Colonic mucosa (tissue), 4 donors: ENCODE measurements around the gene OSBPL2. TPM values are rescaled to one million over a fixed set of nuclear protein-coding genes. Genes with fewer than 3 reads are reported as not detected.

Experiments
- DNase-seq: peaks from one replicate; pipeline ENCODE4 v3.0.0-alpha.2; 2020
- H3K27ac ChIP-seq: fragments of 200-600 bp; one replicate; pipeline ENCODE4 v1.8.0; 2021
- H3K27me3 ChIP-seq: fragments of 200-600 bp; one replicate; pipeline ENCODE4 v1.8.0; 2021
- H3K36me3 ChIP-seq: fragments of 200-600 bp; one replicate; pipeline ENCODE4 v1.8.0; 2021
- H3K4me1 ChIP-seq: fragments of 200-600 bp; one replicate; pipeline ENCODE4 v1.8.0; 2021; ENCODE audit warnings: mild to moderate bottlenecking
- H3K4me3 ChIP-seq: fragments of 200-600 bp; one replicate; pipeline ENCODE4 v1.8.0; 2021
- H3K9ac ChIP-seq, 2 donors: one replicate each; pipeline ENCODE4 v1.7.0; 2013; ENCODE audit warnings: control low read depth in 2 of 2, low read depth in 2 of 2, low read length in 2 of 2
- H3K9me3 ChIP-seq: fragments of 200-600 bp; one replicate; pipeline ENCODE4 v1.8.0; 2021
- intact Hi-C: fragments of 100-400 bp; cut with DNase I; formaldehyde crosslinking; loops from one replicate; pipeline ENCODE4 v1.14.1; 2022
- total RNA-seq, 2 donors: library from RNA; stranded (reverse); fragmentation: NEBNext Ultra II Directional in 1 of 2; extraction: Animal tissue kit (Norgen Biotek cat#: 25700) in 1 of 2; gene quantifications; one replicate each; pipeline ENCODE4 v1.2.1, GENCODE V29; 2021
- TF ChIP-seq, protein P1 (sequence below): fragments of 200-600 bp; IDR thresholded peaks from one replicate; pipeline ENCODE4 v1.8.0; 2022; ENCODE audit warnings: antibody characterized with exemption, mild to moderate bottlenecking
- donor health status: healthy.
- donor health status: DM: no; HTN: no; CAD: no.
- donor health status: DM: no; HTN: no; CAD: no.

The OSBPL2 gene
- total RNA-seq, 2 donors from 2014 or later = 77.3 to 102 TPM

DNA sequence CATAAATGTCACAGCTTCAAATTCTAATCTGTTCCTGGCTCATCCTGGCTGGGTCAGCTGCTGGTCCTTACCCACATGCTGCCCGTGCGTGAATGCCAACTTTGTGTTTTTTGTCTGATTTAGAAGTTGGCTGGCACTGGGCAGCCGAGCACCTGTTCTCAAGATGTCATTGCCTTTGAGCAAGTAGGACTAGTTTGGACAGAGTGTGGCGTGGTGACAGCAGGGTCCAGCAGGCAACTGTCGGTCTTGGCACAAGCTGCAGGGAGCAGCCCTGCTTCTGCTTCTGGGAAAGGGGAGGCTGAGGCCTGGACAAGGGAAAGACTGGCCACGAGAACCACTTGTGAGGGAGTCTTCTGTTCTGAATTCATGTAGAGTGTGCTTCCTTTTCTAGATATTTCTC lies 38.1 kb downstream of the OSBPL2 start:
- intact Hi-C loops = no loop called here
- no peak for DNase-seq
- Histone ChIP-seq H3K4me1 (no peaks in the 10 kb centered on the region), H3K36me3 (peaks cover 14% of the 10 kb centered on the region), H3K27me3 (no peaks in the 10 kb centered on the region), H3K27ac (no peak overlapping the region), H3K9ac (no peak overlapping the region), H3K9me3 (no peaks in the 10 kb centered on the region), H3K4me3 (no peak overlapping the region)
- TF ChIP-seq, protein P1, sequence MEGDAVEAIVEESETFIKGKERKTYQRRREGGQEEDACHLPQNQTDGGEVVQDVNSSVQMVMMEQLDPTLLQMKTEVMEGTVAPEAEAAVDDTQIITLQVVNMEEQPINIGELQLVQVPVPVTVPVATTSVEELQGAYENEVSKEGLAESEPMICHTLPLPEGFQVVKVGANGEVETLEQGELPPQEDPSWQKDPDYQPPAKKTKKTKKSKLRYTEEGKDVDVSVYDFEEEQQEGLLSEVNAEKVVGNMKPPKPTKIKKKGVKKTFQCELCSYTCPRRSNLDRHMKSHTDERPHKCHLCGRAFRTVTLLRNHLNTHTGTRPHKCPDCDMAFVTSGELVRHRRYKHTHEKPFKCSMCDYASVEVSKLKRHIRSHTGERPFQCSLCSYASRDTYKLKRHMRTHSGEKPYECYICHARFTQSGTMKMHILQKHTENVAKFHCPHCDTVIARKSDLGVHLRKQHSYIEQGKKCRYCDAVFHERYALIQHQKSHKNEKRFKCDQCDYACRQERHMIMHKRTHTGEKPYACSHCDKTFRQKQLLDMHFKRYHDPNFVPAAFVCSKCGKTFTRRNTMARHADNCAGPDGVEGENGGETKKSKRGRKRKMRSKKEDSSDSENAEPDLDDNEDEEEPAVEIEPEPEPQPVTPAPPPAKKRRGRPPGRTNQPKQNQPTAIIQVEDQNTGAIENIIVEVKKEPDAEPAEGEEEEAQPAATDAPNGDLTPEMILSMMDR = no peak

DNA sequence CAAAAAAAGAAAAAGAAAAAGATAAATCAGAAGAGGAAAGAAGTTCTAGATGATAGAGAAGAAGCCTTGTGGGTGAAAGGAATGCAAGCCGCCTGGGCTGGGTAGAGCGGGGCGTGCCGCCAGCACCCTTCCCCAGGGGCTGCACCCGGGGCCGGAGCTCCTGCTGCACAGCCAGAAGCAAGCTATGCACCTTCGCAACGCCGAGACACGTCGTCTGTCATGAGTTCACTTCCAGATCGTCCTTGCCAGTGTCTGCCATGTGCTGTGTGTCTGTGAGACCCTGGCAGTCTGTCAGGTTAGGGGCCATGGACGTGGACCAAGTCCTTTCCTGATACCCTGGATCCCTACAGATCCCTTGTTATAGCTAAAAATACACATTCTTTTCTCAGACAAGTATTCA lies 38.9 kb downstream of the OSBPL2 start:
- H3K4me1 ChIP-seq = no peaks in the 10 kb centered on the region
- H3K9ac ChIP-seq = no peak overlapping the region
- no peaks in the 10 kb centered on the region for H3K9me3 ChIP-seq
- TF ChIP-seq, protein P1 = no peak
- DNase-seq = no peak
- peaks cover 11% of the 10 kb centered on the region for H3K36me3 ChIP-seq
- no peak overlapping the region for H3K27ac ChIP-seq
- intact Hi-C loops = no loop called here
- no peaks in the 10 kb centered on the region for H3K27me3 ChIP-seq
- no peak overlapping the region for H3K4me3 ChIP-seq

DNA sequence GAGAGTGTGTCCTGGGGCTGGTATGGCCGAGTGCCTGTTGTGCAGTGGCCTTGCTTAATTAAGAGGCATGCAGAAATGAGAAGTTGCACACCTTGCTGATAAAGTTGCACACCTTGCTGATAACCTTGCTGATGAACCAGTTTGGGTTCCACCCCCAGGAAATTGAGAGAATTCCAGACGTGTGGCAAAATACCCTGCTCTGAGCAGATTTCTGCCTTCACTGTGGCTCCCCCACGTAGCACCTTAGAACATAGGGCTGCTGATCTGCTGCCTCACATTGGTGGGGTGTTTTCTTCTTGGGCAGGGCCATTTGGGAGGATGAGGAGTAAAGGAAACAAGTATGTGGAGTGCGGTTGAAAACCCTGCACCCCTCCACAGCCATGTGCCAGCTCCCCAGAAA lies 42.0 kb downstream of the OSBPL2 start:
- Histone ChIP-seq H3K36me3 (peaks cover 5% of the 10 kb centered on the region), H3K4me1 (no peaks in the 10 kb centered on the region), H3K9me3 (no peaks in the 10 kb centered on the region), H3K27ac (no peak overlapping the region), H3K27me3 (no peaks in the 10 kb centered on the region), H3K4me3 (no peak overlapping the region), H3K9ac (no peak overlapping the region)
- DNase-seq = no peak
- TF ChIP-seq, protein P1 = no peak
- intact Hi-C loops = no loop called here

DNA sequence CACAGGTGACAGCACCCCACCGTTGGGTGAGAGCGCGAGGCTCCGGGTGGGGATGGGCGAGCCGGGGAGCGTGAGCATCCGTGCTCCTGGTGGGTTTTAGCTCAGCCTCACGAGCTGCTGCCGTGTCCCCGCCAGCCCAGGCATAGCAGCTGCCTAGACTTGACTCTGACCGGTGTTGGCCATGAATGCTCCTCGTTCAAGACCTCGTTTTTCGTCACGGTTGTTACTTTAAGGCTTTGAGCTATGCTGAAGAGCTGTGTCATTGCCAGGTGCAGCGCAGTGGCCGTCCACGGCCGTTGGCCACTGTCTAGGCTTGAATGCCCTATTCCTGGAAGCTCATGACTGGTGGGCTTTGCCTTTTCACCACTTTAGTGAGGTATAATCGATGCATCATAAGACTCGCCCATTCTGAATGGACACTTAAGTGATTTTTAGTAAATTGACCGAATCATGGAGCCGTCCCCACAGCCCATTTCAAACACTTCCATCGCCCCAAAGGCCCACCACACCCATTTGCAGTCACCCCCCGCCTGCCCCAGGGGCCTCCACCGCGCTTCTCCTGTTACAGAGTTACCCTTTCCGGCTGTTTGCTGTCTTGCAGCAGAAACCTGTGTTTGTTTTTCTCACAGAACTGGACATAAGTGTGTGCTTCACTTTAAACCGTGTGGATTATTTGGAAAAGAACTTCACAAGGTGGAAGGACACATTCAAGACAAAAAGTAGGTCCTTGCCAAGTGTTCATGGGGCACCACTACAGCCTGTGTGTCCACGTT lies 43.0 kb downstream of the OSBPL2 start:
- no peaks in the 10 kb centered on the region for H3K9me3 ChIP-seq
- DNase-seq = no peak
- H3K9ac ChIP-seq = no peak overlapping the region
- H3K27me3 ChIP-seq = no peaks in the 10 kb centered on the region
- H3K36me3 ChIP-seq = peaks cover 5% of the 10 kb centered on the region
- intact Hi-C loops = no loop called here
- no peak overlapping the region for H3K4me3 ChIP-seq
- H3K27ac ChIP-seq = no peak overlapping the region
- no peaks in the 10 kb centered on the region for H3K4me1 ChIP-seq
- TF ChIP-seq, protein P1 = no peak

DNA sequence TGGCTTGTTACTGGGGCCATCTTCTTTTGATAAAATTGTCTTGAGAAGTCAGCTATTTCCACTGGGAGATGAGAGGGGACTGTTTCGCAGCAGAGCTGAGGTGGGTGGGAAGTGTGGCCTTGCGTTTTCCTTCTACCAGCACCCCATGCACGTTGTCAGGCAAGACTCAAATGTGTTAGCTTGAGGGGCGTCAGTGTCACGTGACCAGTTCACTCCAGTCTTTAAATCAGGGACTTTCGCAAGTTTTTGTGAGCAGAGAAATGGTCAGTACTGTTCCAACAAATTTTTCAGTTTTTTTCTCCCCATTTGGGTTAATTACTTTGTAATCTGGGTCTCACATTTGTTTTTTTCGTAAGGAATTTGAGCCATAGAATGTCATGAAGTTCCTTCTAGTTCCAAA lies 43.8 kb downstream of the OSBPL2 start:
- Histone ChIP-seq H3K36me3 (peaks cover 4% of the 10 kb centered on the region), H3K9ac (no peak overlapping the region), H3K4me3 (no peak overlapping the region), H3K27me3 (no peaks in the 10 kb centered on the region), H3K4me1 (no peaks in the 10 kb centered on the region), H3K27ac (no peak overlapping the region), H3K9me3 (no peaks in the 10 kb centered on the region)
- intact Hi-C loops = no loop called here
- DNase-seq = no peak
- TF ChIP-seq, protein P1 = no peak
